ENCODE results near the gene PTRHD1.
A peak's percentile ranks its signal among the peaks of the same experiment; 100 is the strongest.

PTRHD1 gene

GRCh38 chr2:24828238-24828996 lies 35.2 kb upstream of the PTRHD1 start:
- DNase-seq: no peak

GRCh38 chr2:24827321-24828237 lies 34.4 kb upstream of the PTRHD1 start:
- peak; percentile 71 for DNase-seq

- DNase-seq: no peak
Measured at GRCh38 chr2:24826773-24827145, 33.6 kb upstream of the PTRHD1 start.

GRCh38 chr2:24825883-24826772 lies 32.9 kb upstream of the PTRHD1 start:
- no peak for DNase-seq

GRCh38 chr2:24824966-24825882 lies 32.0 kb upstream of the PTRHD1 start:
- peak; percentile 35 for DNase-seq

- DNase-seq: no peak
Measured at GRCh38 chr2:24824071-24824588, 30.9 kb upstream of the PTRHD1 start.

GRCh38 chr2:24822049-24822706 lies 29.0 kb upstream of the PTRHD1 start:
- DNase-seq: no peak

- DNase-seq: no peak
Measured at GRCh38 chr2:24821433-24821891, 28.3 kb upstream of the PTRHD1 start.

- DNase-seq: no peak
Measured at GRCh38 chr2:24820598-24821432, 27.6 kb upstream of the PTRHD1 start.

- no peak for DNase-seq
Measured at GRCh38 chr2:24820175-24820513, 27.0 kb upstream of the PTRHD1 start.

- DNase-seq: no peak
Measured at GRCh38 chr2:24819442-24820174, 26.4 kb upstream of the PTRHD1 start.

GRCh38 chr2:24818721-24819167 lies 25.6 kb upstream of the PTRHD1 start:
- no peak for DNase-seq

- no peak for DNase-seq
Measured at GRCh38 chr2:24816884-24817283, 23.7 kb upstream of the PTRHD1 start.

- no peak for DNase-seq
Measured at GRCh38 chr2:24816404-24816803, 23.2 kb upstream of the PTRHD1 start.

GRCh38 chr2:24815171-24815570 lies 22.0 kb upstream of the PTRHD1 start:
- no peak for DNase-seq

GRCh38 chr2:24814516-24814915 lies 21.3 kb upstream of the PTRHD1 start:
- DNase-seq: no peak

- DNase-seq: no peak
Measured at GRCh38 chr2:24813691-24814137, 20.5 kb upstream of the PTRHD1 start.

- DNase-seq: no peak
Measured at GRCh38 chr2:24809316-24810007, 16.3 kb upstream of the PTRHD1 start.

- DNase-seq: no peak
Measured at GRCh38 chr2:24806661-24807036, 13.5 kb upstream of the PTRHD1 start.
